Inferior parietal cortex (tissue), 1 donor: ENCODE data around the gene CHPT1.
"Not testable (repeated sequence)": the region's sequence is repeated elsewhere in the genome, so short reads cannot be mapped to it uniquely, and the experiment has no call there.

Experiments used
- DNase-seq: peaks from one replicate; pipeline ENCODE4 v3.0.0-alpha.2; 2016; ENCODE audit errors: extremely low spot score

The CHPT1 gene

GRCh38 chr12:101697197-101697929 is at the start of gene CHPT1:
CHPT1 (plus strand) TSS chr12:101697640; CDS start chr12:101697862, 222 bp downstream.
- peak; percentile 70 for DNase-seq

- no peak for DNase-seq
Measured at GRCh38 chr12:101647711-101648110, 49.7 kb upstream of the CHPT1 start.

- no peak for DNase-seq
Measured at GRCh38 chr12:101648195-101648594, 49.2 kb upstream of the CHPT1 start.

GRCh38 chr12:101650346-101651117 is 46.9 kb upstream of the CHPT1 start:
- DNase-seq = no peak

- no peak for DNase-seq
Measured at GRCh38 chr12:101653030-101653429, 44.4 kb upstream of the CHPT1 start.

- no peak for DNase-seq
Measured at GRCh38 chr12:101653503-101653902, 43.9 kb upstream of the CHPT1 start.

GRCh38 chr12:101654442-101654841 is 43.0 kb upstream of the CHPT1 start:
- DNase-seq = no peak

GRCh38 chr12:101655393-101655792 is 42.0 kb upstream of the CHPT1 start:
- DNase-seq = no peak

GRCh38 chr12:101660662-101661061 is 36.8 kb upstream of the CHPT1 start:
- not testable (repeated sequence) for DNase-seq

GRCh38 chr12:101663298-101663697 is 34.1 kb upstream of the CHPT1 start:
- DNase-seq = no peak

- DNase-seq = no peak
Measured at GRCh38 chr12:101664992-101665391, 32.4 kb upstream of the CHPT1 start.

GRCh38 chr12:101666052-101666728 is 31.2 kb upstream of the CHPT1 start:
- no peak for DNase-seq

- DNase-seq = no peak
Measured at GRCh38 chr12:101667591-101667990, 29.8 kb upstream of the CHPT1 start.

GRCh38 chr12:101670007-101670671 is 27.3 kb upstream of the CHPT1 start:
- no peak for DNase-seq

- no peak for DNase-seq
Measured at GRCh38 chr12:101671157-101671791, 26.2 kb upstream of the CHPT1 start.

GRCh38 chr12:101671833-101672232 is 25.6 kb upstream of the CHPT1 start:
- no peak for DNase-seq

GRCh38 chr12:101675555-101675954 is 21.9 kb upstream of the CHPT1 start:
- no peak for DNase-seq

- DNase-seq = not testable (repeated sequence)
Measured at GRCh38 chr12:101676497-101676896, 20.9 kb upstream of the CHPT1 start.

GRCh38 chr12:101678081-101678480 is 19.4 kb upstream of the CHPT1 start:
- no peak for DNase-seq

- DNase-seq = no peak
Measured at GRCh38 chr12:101680240-101680639, 17.2 kb upstream of the CHPT1 start.

- no peak for DNase-seq
Measured at GRCh38 chr12:101680647-101681046, 16.8 kb upstream of the CHPT1 start.
